Stimulated activated CD8-positive, alpha-beta memory T cell treated with anti-CD3 and anti-CD28 coated beads, Interleukin-15, amount 100 ng/mL, for 4 hours (primary cell): Measurements from ENCODE around the gene EVC2.
A peak's percentile ranks its signal among the peaks of the same experiment; 100 is the strongest.
"Not testable (repeated sequence)": the region's sequence is repeated elsewhere in the genome, so short reads cannot be mapped to it uniquely, and the experiment has no call there.

Experiments used
- DNase-seq, 2 donors: peaks; one replicate each; pipeline ENCODE4 v3.0.0-alpha.2; 2020; ENCODE audit warnings: low read depth in 2 of 2

Gene EVC2

DNA sequence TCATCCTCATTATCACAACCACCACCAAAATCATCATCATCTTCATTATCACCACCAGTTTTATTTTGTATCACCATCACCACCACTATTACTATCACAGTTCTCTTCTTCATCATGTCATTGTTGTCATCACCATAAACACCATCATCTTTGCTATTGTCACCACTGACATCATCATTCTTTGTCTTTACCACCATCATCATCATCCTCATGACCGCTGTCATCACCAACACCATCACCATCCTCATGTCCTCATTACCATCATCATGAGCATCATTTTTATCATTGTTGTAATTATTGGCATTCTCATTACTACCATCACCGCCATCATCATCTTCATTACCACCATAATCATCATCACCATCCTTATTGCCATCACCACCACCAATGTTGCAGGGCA is 34.0 kb upstream of the EVC2 start:
- no peak for DNase-seq

DNA sequence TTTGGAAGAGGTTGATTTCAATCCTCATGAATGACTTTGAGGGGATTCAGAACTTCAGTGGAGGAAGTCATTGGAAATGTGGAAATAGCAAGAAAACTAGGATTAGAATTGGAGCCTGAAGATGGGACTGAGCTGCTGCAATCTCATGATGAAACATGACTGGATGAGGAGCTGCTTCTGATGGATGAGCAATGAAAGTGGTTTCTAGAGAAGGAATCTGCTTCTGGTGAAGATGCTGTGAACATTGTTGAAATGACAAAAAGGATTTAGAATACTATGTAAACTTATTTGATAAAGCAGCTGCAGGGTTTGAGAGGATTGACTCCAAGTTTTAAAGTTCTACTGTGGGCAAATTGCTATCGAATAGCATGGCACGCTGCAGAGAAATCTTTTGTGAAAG is 29.7 kb upstream of the EVC2 start:
- DNase-seq, result no peak

DNA sequence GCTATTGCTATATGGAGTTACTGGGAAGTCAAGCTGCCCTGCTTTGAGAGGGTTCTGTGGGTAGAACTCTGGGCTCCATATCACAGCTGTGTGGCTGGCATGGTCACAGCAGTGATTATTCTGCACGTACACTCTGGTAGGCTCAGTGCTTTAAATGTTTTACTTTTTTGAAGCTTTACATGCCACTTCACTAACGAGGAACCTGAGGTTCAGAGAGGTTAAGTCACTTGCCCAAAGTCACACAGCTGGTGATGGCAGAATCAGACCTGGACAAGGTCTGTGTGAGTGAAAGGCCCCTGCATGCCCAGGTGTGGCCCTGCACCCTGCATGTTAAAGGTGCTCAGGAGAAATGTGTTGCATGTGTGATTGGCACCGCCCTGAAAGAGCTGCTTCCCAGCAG is 27.1 kb upstream of the EVC2 start:
- no peak for DNase-seq

DNA sequence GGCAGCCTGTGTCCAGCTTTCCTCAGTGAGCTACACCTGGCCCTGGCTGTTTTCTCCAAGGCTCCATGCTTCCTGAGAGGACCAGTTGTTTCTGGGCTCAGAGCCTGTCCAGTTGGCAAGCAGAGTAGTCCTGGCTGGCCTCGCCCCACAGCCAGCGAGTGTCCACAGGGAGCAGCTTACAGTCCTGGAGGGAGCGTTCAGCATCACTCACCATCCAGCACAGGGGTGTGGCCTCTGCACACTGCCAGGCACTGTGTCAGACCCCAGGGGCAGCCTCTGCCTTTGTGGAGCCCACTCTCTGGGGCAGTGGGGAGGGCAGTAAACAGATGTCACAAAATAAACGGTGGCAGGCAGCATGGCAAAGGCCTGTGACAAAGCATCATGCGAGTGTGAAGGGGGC is 26.5 kb upstream of the EVC2 start:
- DNase-seq, result no peak

DNA sequence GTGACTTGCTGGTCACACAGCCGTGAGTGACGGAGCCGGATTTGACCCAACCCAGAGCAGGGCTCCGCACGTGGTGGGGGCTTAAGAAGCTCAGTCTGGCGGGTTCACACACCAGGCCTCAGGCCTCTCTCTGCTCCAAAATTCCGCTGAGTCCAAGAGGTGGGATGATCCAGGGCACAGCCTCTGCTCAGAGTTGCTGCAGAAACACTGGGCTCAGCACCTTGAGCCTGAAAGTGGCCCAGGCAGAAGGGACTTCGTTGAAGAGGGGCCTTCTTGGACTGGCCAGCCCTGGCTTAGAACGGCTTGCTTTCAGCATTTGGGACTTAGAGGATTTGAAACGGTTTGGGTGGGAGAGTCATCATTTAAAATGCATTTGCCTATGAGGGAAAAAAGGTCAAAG is 23.8 kb upstream of the EVC2 start:
- no peak for DNase-seq

DNA sequence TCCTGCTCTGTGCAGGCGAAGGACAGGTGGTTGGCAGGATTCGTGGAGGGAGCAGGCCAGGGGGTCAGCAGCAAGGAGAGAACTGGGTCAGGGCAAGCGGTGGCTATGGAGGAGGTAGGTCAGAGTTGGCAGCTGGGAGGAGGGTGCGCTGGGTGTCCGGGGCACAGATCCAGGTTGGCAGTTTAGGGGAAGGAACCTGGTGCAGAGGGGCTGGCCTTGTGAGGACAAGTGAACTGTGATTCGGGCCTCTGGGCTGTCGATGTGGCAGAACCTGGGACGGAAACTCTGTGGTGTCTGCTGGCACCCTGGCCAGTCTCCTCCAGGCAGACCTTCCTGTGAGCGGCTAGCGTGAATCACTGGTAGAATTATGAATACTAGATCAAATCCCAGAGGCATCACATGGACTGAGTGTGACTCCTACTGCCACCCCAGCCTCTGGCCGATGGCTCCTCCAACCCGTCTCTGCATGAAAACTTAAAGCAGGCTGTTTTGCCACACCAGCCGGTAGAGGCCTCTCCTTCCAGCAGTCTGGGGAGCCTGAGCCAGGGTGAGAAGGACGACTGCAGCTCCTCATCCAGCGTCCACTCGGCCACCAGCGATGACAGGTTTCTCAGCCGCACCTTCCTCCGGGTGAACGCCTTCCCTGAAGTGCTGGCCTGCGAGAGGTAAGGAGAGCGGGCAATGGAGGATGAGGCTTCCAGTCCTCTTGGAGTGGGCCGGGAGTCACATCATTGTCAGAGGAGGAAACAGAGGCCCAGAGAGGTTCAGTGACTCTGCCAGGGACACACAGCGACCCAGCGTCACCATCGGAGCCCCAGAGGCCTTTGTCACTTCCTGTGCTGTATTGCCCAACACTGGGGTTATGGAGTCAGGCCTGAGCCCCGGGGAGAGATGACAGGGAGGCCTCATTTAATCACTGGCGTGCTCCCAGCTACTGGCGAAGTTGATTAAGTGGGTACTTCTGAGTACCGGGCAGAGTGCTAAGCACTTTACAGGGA is 22.9 kb upstream of the EVC2 start:
- DNase-seq, result no peak

DNA sequence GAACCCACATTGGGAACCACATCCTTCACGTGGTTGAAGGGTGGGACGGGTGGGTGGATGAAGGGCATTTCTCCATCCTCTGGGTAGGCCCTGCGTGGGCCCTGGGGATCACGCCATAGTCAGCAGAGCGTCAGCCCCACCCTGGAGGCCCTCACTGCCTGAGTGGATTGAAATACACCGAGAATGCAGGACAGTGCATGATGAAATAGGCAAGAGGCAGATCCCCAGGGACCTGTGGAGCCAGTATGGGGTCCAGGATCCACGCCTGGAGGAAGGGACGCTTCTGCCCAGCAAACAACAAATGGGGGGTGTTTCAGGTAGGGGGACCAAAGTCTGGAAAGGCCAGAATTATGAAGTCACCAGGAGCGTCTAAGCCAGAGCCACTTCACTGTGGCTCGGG is 22.1 kb upstream of the EVC2 start:
- DNase-seq, result no peak

DNA sequence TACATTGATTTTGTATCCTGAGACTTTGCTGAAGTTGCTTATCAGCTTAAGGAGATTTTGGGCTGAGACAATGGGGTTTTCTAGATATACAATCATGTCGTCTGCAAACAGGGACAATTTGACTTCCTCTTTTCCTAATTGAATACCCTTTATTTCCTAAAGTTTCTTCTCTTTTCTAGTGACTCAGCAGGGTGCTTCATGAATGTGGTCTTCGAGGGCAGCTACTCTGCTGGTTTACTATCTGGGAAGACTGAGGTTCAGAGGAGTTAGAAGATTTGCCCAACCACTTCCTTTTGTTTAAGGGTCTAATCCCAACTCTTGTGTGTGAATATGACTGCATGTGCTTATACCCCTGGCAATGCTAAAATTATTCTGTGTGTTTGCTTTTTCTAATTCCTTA is 20.1 kb upstream of the EVC2 start:
- not testable (repeated sequence) for DNase-seq

DNA sequence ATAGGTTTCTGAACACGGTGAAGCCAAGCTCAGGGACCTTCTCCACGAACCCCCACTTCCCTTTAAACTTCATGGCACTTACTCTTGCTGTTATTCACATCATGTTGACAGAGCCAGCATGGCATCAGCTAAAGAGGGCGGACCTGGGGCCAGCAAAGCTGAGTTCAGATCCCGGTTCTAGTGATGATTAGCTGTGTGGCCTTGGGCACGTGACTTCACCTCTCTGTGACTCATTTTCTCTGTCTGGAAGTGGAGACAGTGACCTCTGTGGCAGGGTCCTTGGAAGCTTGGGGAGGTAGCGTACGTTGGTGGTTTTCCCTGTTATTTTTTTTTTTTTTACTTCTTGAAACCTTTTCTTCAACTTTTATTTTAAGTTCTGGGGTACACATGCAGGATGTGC is 16.0 kb upstream of the EVC2 start:
- no peak for DNase-seq

DNA sequence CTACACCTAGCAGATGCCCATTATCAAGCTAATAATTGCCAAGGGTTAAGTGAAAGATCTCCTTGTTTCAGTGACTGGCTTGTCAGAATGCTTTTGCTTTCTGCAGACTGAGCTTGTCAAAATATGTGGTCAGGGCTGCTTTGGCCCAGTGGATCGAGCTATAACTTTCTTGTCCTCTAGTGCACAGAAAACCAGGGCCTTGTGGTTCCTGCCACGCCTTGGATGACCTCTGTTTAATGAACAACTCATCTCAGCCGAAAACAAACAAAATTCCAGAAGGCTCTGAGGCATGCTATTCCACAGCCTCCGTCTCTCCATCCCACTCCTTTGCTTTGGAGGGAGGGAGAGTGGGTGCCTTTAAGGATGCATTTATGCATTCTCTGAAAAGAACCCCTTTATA is 14.0 kb upstream of the EVC2 start:
- no peak for DNase-seq

DNA sequence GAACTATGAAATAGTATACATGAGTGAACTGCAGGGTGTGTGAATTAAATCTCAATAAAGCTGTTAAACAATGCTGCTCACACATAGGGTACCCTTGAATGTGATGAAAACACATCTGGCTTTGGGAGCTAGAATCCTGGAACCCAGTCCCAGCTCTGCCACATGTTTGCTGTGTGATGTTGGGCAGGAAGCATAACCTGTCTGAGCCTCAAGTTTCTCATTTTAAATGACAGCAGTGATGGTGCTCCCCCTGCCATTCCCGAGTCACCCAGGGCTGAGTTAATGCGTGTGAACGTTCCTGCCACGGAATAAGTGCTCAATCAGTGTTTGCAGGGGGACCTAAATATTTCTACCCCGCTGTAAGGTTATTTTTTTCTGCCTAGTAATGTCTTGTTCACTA is 13.6 kb upstream of the EVC2 start:
- DNase-seq, result no peak

DNA sequence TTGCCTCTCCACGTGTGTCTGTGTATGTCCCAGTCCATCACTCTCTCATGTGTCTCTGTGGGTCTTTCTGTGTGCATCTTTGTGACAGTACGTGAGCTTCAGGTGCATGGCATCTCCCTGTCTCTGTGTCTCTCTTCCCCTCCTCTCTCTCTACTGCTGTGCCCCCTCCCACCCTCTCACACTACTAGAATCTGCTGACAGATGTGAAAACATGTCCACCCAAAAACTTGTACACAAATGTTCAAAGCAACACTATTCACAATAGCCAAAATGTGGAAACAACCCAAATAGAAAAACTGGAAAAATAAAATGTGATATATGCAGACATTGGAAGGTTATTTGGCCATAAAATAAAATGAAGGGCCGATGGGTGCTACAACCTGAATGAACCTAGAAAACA is 12.6 kb upstream of the EVC2 start:
- DNase-seq, result no peak

DNA sequence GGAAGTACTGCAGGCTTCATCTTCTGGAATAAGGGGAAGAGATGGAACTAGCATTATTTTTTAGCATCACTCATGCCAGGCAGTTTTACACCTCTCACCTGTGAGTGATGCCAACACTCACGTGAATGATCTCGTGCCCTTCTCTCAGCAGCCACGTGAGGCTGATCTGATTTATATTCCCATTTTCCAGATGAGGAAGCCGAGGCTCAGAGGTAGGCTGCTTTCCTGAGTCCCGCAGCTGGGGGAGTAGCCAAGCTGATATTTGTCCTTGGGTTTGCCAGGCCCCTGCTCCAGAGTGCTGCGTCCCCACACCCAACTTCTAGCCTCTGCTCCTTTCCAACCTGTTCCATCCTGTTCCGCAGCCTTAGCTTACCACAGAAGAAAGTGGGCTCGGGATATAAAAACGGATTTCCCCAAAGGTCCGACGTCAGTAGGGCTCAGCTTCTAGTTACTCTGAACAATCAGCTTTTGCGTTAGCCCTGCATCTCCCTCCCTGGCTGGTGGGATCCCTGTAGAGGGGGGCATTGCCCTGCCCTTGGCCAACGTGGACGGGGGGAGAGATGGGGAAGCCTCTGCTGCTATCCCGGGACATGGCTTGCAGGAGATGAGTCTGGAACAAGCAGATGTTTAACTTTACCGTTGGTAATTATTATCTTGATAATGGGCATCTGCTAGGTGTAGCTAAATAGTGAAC is 11.9 kb upstream of the EVC2 start:
- no peak for DNase-seq

DNA sequence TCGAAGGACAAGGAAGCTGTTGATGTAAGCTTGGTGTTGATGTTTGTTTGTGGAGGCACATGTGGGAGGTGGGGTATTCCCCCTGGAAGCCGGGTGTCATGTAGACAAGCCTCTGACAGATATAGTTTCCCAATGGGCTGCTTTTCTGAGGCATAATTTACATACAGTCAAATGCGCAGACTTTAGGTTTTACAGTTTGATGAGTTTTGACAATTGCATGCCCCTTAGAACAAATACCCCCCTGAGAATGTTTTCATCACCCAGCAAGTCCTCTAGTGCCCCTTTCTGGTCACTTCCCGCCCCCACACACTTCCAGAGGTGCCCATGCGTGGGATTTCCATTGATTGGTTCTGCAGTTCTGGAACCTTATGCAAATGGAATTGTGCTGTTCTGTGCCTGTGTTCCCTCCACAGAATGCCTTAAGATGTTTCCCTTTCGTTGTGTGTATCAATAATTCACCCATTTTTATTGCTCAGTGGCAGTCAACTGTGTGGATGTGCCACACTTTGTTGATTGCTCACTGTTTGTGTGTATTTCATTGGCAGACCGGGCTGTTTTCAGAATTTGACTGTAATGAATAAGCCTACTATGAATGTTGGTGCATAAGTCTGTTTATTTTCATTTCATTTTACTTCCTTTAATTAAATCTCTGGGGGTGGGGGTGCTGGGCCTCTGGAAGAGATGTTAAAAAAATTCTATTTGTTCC is 11.1 kb upstream of the EVC2 start:
- no peak for DNase-seq

DNA sequence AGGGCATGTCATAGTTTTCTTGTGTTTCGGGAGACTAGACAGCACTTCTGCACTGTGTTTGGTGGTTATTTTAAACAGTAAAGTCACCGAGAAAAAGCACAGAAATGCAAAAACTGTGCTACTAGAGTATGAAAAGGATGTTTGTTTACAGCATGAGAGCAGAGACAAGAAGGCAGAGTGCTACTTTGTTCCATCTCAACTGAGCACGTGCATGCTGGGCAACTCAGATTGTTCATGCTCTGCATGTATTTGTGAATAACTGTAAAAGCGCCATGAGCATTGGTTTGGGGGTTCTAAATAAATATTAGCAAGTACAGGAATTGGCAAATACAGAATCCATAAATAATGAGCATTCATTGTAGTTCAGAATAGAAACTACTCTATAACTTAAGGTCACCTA is 10.1 kb upstream of the EVC2 start:
- no peak for DNase-seq

DNA sequence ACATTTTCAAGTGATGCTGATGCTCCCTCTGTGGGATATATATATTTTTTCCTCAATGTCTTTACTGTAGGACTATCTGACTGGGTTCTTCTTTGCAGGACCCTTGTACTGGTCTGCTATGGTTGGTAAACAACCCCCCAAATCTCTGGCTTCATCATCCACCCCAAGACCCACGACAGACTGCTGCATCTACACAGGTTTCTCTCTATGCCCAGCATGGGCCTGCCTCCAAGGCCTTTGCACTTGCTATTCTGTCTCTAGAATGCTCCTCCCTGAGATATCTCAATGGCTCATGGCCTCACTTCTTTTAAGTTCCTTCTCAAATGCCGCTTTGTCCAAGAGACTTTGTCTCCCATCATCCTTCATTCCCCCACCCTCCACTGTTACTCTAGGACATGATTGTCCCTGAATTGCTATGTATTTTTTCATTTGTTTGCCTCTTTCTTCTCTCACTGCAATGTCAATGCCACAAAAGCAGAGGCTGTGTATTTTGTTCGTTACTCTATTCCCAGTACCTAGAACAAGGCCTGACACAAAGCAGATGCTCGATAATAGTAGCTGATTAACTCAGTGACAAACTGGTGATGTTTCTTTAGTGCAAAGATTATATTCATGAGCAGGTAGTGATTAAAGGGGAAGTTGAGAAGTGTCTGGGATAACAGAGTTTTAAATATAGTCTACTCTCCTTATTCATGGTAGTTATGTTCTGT is 9.2 kb upstream of the EVC2 start:
- no peak for DNase-seq

DNA sequence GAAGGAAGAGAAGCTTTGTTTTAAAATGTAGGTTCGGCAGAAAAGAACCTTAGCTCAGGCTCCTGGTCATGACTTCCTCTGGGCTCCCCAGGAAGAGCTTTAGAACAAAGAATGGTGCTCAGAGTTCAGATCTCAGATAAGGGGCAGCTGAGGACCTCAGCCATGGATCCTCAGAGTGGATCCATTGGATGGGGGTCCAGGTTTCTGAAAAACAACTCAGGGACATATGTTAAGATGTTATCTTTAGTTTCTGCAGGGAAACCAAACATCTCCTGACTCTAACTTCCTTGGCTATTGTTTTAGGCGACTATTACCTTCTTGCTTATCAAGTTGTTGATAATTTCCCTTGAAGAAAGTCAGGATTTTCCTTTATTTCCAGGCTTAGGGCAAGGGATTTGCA is 8.0 kb upstream of the EVC2 start:
- DNase-seq, result no peak

DNA sequence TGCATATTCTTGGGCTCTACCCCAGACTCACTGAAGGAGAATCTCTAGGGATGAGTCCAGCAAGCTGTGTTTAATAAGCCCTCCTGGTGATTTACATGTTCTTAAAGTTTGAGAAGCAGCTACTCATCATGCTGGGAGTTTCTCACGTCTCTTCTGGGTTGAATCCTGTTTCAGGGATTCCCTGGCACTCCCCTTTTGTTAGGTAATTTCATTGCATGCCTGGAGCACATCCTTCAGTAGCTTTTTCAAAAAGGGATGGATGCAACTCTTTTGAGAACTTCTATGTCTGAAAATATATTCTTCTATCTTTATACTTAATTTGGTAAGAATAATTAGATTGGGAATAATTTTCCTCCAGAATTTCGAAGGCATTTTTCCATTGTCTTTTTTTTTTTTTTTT is 7.0 kb upstream of the EVC2 start:
- DNase-seq, result no peak

DNA sequence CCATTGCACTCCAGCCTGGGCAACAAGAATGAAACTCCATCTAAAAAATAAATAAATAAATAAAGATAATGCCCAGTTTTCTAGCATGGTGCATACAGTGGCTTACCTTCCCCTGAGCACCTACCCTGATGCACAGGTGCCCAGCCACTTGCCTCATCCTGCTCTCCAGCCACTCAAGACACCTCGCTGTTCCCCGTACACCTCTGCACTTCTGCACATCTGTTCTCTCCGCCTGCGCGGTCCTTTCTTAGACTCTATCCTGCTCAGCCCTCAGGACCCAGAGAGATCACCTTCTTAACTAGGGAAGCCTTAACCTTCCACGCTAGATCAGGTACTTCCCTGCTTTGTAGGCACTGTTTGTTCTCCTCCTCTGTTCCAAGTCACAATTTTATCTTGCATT is 5.5 kb upstream of the EVC2 start:
- no peak for DNase-seq

DNA sequence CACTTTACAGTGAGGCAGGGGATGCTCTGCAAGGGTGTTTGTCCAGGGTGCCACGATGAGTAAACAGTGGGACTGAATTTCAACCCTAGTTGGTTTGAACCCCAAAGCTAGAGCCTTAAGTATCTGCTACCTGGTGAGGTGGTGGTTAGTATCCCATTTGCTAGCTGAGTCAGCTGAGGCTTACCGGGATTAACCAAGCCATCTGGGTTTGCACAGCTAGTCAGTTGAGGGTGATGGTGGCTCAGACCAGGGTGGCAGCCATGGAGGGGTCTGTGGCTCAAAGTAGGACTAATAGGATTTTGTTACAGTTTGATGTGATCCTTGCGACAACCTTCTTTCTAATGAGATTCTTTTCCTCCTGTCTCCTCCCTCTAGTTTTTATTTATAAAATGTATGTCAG is 4.6 kb upstream of the EVC2 start:
- DNase-seq, result no peak

DNA sequence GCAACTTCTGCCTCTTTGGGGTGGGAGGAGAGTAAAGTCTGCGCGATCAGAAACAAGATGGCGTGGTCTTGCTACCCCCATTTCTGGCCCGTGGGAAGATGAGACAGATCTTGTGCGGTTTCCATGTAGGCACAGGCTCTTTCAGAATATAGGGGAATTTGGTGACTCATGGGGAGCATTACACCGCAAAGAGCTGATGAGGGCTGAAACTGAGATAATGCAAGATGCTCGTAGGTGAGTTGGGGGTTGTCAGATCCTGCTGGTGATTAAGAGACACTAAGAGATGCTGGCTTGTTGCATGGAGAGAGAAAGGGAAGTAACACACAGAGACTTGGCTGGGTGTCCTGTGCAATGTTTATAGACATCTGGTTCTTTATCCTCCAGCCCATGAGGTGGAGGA is 4.2 kb upstream of the EVC2 start:
- DNase-seq, result peak in 1 of 2 donors; percentile 24
